Right atrium auricular region (tissue), 2 donors: ENCODE results near the gene NFYA. TPM values are rescaled to one million over a fixed set of nuclear protein-coding genes. Genes with fewer than 3 reads are reported as not detected.

Source experiments
- DNase-seq: peaks from one replicate; pipeline ENCODE4 v3.0.0-alpha.2; 2019; ENCODE audit warnings: low spot score
- H3K27ac ChIP-seq, 2 donors: fragments of 200-600 bp; sonication (generic); 1 replicate in 1 of 2; 2 replicates in 1 of 2; pipeline ENCODE4 v1.5.1; 2016 to 2019
- H3K27me3 ChIP-seq, 2 donors: fragments of 200-600 bp; sonication (generic); one replicate each; pipeline versions ENCODE4 v1.5.1 to v1.6.0; 2017 to 2019
- H3K36me3 ChIP-seq: fragments of 200-600 bp; sonication (generic); one replicate; pipeline ENCODE4 v1.5.1; 2016
- H3K4me1 ChIP-seq, 2 donors: fragments of 200-600 bp; sonication (generic); one replicate each; pipeline versions ENCODE4 v1.5.1 to v1.6.0; 2017 to 2019
- H3K4me3 ChIP-seq, 2 donors: fragments of 200-600 bp; sonication (generic); 1 replicate in 1 of 2; 2 replicates in 1 of 2; pipeline ENCODE4 v1.5.1; 2017 to 2019; ENCODE audit warnings: mild to moderate bottlenecking in 1 of 2, moderate library complexity in 1 of 2
- H3K9me3 ChIP-seq, 2 donors: fragments of 200-600 bp; sonication (generic); one replicate each; pipeline ENCODE4 v1.5.1; 2019
- CTCF ChIP-seq, 2 donors: fragments of 200-600 bp; sonication (generic); IDR thresholded peaks; one replicate each; pipeline ENCODE4 v1.5.1; 2019; ENCODE audit warnings: antibody characterized with exemption in 2 of 2
- total RNA-seq, 2 donors: library from RNA; depleted of rRNA; stranded (reverse); fragments of >200 nt; gene quantifications; one replicate each; pipeline ENCODE4 v1.1.0, GENCODE V29; 2016

The NFYA gene
- total RNA-seq, 2 donors from 2014 or later = 8.2 to 9.9 TPM

- Histone ChIP-seq H3K9me3 (no peaks in the 10 kb centered on the region), H3K4me3 (no peak overlapping the region), H3K27me3 (no peaks in the 10 kb centered on the region), H3K4me1 (peaks cover 0 to 48% of the 10 kb centered on the region in 2 donors), H3K27ac (peak overlapping the region; percentile 48 to 69), H3K36me3 (no peaks in the 10 kb centered on the region)
- TF ChIP-seq CTCF (IDR thresholded peaks at IDR 0.05) = no peak
- no peak for DNase-seq
Measured at GRCh38 chr6:41047745-41048732, 24.7 kb upstream of the NFYA start.

- Histone ChIP-seq H3K4me1 (peaks cover 0 to 53% of the 10 kb centered on the region in 2 donors), H3K36me3 (no peaks in the 10 kb centered on the region), H3K27ac (peak overlapping the region; percentile 48 to 69), H3K4me3 (no peak overlapping the region), H3K27me3 (no peaks in the 10 kb centered on the region), H3K9me3 (no peaks in the 10 kb centered on the region)
- no peak for DNase-seq
- TF ChIP-seq CTCF (IDR thresholded peaks at IDR 0.05) = no peak
Measured at GRCh38 chr6:41049521-41049920, 23.3 kb upstream of the NFYA start.

GRCh38 chr6:41049955-41050354, 22.8 kb upstream of the NFYA start:
- TF ChIP-seq CTCF (IDR thresholded peaks at IDR 0.05) = no peak
- peaks cover 0 to 53% of the 10 kb centered on the region in 2 donors for H3K4me1 ChIP-seq
- H3K36me3 ChIP-seq = no peaks in the 10 kb centered on the region
- no peak overlapping the region for H3K4me3 ChIP-seq
- no peak for DNase-seq
- no peaks in the 10 kb centered on the region for H3K27me3 ChIP-seq
- peak overlapping the region; percentile 48 to 69 for H3K27ac ChIP-seq
- no peaks in the 10 kb centered on the region for H3K9me3 ChIP-seq

- no peak overlapping the region for H3K4me3 ChIP-seq
- no peaks in the 10 kb centered on the region for H3K36me3 ChIP-seq
- DNase-seq = no peak
- H3K4me1 ChIP-seq = peaks cover 0 to 55% of the 10 kb centered on the region in 2 donors
- H3K9me3 ChIP-seq = no peaks in the 10 kb centered on the region
- no peak overlapping the region for H3K27ac ChIP-seq
- TF ChIP-seq CTCF (IDR thresholded peaks at IDR 0.05) = no peak
- no peaks in the 10 kb centered on the region for H3K27me3 ChIP-seq
Measured at GRCh38 chr6:41050536-41050935, 22.2 kb upstream of the NFYA start.

GRCh38 chr6:41051873-41052272, 20.9 kb upstream of the NFYA start:
- peak overlapping the region; percentile 84 to 94 for H3K27ac ChIP-seq
- no peaks in the 10 kb centered on the region for H3K27me3 ChIP-seq
- DNase-seq = no peak
- no peak overlapping the region for H3K4me3 ChIP-seq
- peaks cover 0 to 69% of the 10 kb centered on the region in 2 donors for H3K4me1 ChIP-seq
- no peak for TF ChIP-seq CTCF (IDR thresholded peaks at IDR 0.05)
- H3K9me3 ChIP-seq = no peaks in the 10 kb centered on the region
- H3K36me3 ChIP-seq = no peaks in the 10 kb centered on the region
